C4-2B (cell line): ENCODE measurements around the gene NCOA3.
"Not testable (repeated sequence)": the region's sequence is repeated elsewhere in the genome, so short reads cannot be mapped to it uniquely, and the experiment has no call there.

ENCODE experiments used
- CTCF ChIP-seq: fragments of 450-650 bp; conservative IDR thresholded peaks from 2 replicates; pipeline ENCODE4 v1.5.1; 2017; ENCODE audit warnings: mild to moderate bottlenecking
- ZFX ChIP-seq: fragments of 450-650 bp; IDR thresholded peaks from 2 replicates; pipeline ENCODE4 v1.6.1; 2017

- not testable (repeated sequence) for TF ChIP-seq CTCF, ZFX
These were observed 52.6 kb downstream of the NCOA3 start for GRCh38 chr20:47554283-47554682.
